HG02870 (cell line): ENCODE measurements around the gene IMMP2L.
"Not testable (repeated sequence)": the region's sequence is repeated elsewhere in the genome, so short reads cannot be mapped to it uniquely, and the experiment has no call there.

Experiments used
- ATAC-seq: cut with Tn5 transposase; IDR thresholded peaks from one replicate; pipeline ENCODE4 v1.9.1; 2021; ENCODE audit warnings: mild to moderate bottlenecking, moderate library complexity; ENCODE audit not compliant: unreplicated experiment

Gene IMMP2L

DNA sequence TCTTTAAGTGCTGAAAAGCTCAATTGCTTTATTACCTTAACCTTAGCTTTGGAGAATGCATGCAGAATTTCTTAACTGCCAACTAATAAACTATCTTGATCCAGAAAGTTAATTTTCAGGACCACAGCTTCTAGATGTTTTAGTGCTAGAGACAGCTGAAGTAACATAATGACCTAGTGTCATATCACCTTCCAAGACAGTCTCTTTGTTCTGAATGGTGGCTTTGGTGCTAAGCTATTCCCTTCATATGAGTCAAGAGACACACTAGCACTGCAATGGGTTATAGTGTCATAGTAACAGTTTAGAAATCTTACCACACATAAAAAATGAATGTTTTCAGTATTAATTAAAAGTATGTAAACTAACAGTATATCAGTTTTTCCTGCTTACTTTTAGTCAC, 586.8 kb downstream of the IMMP2L start:
- no peak for ATAC-seq

DNA sequence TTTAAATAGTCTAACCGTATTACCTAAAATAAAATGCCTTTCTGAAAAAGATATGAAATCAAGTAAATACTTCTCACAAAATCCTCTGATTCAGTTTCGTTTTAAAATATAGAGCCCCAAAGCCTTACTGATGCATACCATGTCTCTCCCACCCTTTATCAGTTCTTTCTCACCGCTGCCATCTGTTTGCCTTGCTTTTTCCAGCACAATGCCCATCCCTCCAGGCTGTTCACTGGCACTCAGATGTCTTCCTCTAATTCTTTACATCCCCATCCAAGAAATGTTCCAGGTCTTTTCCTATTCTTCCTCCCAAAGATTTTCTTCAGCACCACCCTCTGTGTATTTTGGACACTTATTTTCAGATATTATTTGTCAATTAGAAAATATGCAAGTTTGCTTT, 587.9 kb downstream of the IMMP2L start:
- no peak for ATAC-seq

GRCh38 chr7:110973196-110973990, 588.9 kb downstream of the IMMP2L start:
- no peak for ATAC-seq

GRCh38 chr7:110964775-110965174, 597.5 kb downstream of the IMMP2L start:
- no peak for ATAC-seq

DNA sequence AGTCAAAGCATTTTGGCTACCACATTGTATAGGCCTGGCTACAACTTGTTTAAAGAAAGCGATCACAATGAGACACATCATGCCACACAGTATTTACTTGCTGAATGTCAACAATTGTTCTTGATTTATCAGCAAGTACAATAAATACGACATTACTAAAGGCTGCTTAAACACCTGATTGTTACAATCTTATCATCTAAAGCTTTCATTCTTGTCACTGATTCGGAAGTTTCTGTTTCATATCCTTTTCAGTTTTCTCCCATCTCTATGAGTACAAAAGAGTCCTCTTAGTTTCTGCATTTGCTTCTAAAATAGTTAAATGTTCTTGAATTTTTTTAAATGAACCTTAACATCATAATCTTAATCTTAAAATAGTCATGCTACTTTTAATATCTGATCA, 599.5 kb downstream of the IMMP2L start:
- ATAC-seq, result peak; percentile 64

GRCh38 chr7:110962374-110962773, 599.9 kb downstream of the IMMP2L start:
- peak; percentile 27 for ATAC-seq

- ATAC-seq, result no peak
Observed at GRCh38 chr7:110960811-110961210, 601.5 kb downstream of the IMMP2L start.

DNA sequence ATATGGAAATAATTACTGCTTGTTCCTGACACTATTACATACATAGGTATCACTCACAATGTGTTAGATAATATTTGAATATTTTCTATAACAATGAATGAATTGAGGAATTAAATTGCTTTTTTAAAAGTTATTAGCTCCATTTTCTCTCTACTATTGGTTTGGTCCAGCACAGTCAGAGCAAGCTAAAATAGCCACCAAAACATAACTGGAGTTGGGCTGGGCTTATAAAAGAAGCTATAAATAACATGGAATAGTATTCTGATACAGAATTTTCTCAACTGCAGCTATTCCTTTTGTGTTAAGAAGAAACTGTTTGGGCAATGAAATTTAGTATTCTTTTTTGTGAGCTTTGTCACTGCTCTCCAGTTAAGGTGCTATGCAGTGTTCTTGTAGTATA, 614.0 kb downstream of the IMMP2L start:
- no peak for ATAC-seq

- no peak for ATAC-seq
Observed at GRCh38 chr7:110947408-110947807, 614.9 kb downstream of the IMMP2L start.

- no peak for ATAC-seq
Observed at GRCh38 chr7:110944966-110945644, 617.2 kb downstream of the IMMP2L start.

DNA sequence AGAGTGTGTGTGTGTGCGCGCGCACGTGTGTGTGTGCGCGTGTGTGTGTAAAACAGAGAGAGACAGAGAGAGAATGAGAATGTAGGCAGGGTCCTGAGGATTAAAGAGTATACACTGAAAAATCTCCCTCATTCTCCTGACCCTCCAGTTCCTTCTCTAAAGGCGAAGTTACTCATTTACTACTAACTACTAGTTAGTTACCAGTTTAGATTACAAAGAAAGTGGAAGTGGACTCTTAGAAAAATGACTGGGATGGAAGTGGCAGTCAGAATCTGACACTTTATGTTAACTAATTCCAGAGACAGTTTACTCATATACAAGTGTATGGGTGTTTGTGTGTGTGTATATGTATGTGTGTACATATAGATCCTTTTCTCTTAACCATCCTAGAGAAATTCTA, 617.8 kb downstream of the IMMP2L start:
- no peak for ATAC-seq

GRCh38 chr7:110943701-110944345, 618.5 kb downstream of the IMMP2L start:
- ATAC-seq, result no peak

- ATAC-seq, result no peak
Observed at GRCh38 chr7:110941385-110941784, 620.9 kb downstream of the IMMP2L start.

GRCh38 chr7:110940756-110941155, 621.5 kb downstream of the IMMP2L start:
- no peak for ATAC-seq

- ATAC-seq, result no peak
Observed at GRCh38 chr7:110938165-110938564, 624.1 kb downstream of the IMMP2L start.

GRCh38 chr7:110936665-110937064, 625.6 kb downstream of the IMMP2L start:
- not testable (repeated sequence) for ATAC-seq

DNA sequence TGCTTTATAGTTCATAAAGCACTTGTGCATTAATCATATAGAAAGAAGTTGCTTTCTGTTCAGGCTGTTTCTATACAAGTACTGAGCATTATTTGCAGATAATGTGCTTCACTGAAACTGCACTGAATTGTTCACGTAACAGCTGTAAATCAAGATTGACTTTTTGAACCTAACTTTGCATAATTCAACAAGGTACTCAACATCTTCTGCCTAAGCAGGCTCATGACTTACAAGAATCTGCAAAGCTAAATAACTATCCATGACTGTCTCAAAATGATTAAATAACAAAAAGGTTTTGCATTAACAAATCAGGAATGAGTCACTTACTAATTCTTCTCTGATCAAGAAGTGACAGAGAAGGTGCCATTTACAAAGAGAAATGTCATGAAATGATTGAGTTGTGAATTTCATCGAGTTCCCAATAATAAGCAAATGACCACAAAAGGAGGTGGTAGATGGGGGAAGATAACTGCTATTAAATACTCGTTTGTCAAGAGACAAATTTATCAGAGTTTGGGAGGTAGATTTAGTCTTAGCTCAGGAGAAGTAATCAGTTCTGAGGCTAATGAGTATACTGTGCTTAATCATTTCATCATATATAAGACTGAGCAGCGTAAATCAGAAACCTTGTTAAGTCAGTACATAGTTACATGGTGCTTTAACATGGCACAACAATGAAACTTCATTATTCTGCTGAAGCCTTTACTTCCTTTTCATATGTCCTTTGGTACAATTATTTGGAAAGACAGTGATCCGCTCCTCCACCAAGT, 632.6 kb downstream of the IMMP2L start:
- ATAC-seq, result no peak

GRCh38 chr7:110922906-110923305, 639.4 kb downstream of the IMMP2L start:
- no peak for ATAC-seq

GRCh38 chr7:110921595-110922151, 640.6 kb downstream of the IMMP2L start:
- ATAC-seq, result no peak

GRCh38 chr7:110918949-110919548, 643.2 kb downstream of the IMMP2L start:
- peak; percentile 78 for ATAC-seq
